Measurements from ENCODE around the gene DUSP28. TPM values are rescaled to one million over a fixed set of nuclear protein-coding genes. Genes with fewer than 3 reads are reported as not detected.

DUSP28 gene
- total and polyA plus RNA-seq, 2 of the 13 experiments (the other 11 are each of a cell fraction or from before 2014, with no cell fraction given): 5.2 to 8.6 TPM

GRCh38 chr2:240591226-240591625, 31.1 kb downstream of the DUSP28 start (continued):
- no peak for TF ChIP-seq HNF1B (CRISPR knock-in tag; IDR thresholded peaks at IDR 0.05)
- TF ChIP-seq ZNF574 (CRISPR knock-in tag; IDR thresholded peaks at IDR 0.05): no peak
- TF ChIP-seq KIAA2018 (CRISPR knock-in tag; IDR thresholded peaks at IDR 0.05; ENCODE audit: borderline replicate concordance): no peak
- TF ChIP-seq ZNF589 (CRISPR knock-in tag; conservative IDR thresholded peaks at IDR 0.05): no peak
- TF ChIP-seq ZHX2 (IDR thresholded peaks at IDR 0.05; ENCODE audit: low read depth): no peak
- no peak for TF ChIP-seq ZHX2 (CRISPR knock-in tag; IDR thresholded peaks at IDR 0.05; ENCODE audit: borderline replicate concordance)
- TF ChIP-seq NFYC (CRISPR knock-in tag; IDR thresholded peaks at IDR 0.05): no peak
